ENCODE measurements around the gene PBX3. TPM values are rescaled to one million over a fixed set of nuclear protein-coding genes. Genes with fewer than 3 reads are reported as not detected.

PBX3 gene
- total and polyA plus RNA-seq, 10 donors, result 7.2 to 58.4 (median 34.1) TPM

DNA sequence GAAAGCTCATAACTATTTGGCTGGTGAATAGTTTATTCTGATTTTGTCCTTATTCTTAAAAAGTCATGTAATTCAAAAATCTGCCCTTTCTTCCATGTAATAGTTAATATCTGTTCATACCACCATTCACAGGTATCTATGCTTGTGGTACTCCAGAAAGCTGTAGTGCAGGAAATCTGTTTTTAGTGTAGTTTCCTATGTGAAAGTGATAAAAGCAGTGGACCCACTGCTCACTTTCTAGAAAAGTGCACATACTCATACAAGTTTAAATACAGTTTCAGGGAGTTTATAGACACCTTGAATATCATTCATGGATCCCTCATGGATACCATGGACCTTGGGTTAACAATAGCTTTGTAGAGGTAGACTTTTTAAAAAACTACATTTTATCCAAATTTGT, 20.2 kb downstream of the PBX3 start:
- peaks cover 0 to 48% (median 17%) of the 10 kb centered on the region in 6 donors for H3K4me1 ChIP-seq
- TF ChIP-seq POLR2AphosphoS5 (IDR thresholded peaks at IDR 0.05), result no peak
- TF ChIP-seq, protein P1, sequence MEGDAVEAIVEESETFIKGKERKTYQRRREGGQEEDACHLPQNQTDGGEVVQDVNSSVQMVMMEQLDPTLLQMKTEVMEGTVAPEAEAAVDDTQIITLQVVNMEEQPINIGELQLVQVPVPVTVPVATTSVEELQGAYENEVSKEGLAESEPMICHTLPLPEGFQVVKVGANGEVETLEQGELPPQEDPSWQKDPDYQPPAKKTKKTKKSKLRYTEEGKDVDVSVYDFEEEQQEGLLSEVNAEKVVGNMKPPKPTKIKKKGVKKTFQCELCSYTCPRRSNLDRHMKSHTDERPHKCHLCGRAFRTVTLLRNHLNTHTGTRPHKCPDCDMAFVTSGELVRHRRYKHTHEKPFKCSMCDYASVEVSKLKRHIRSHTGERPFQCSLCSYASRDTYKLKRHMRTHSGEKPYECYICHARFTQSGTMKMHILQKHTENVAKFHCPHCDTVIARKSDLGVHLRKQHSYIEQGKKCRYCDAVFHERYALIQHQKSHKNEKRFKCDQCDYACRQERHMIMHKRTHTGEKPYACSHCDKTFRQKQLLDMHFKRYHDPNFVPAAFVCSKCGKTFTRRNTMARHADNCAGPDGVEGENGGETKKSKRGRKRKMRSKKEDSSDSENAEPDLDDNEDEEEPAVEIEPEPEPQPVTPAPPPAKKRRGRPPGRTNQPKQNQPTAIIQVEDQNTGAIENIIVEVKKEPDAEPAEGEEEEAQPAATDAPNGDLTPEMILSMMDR (IDR thresholded peaks at IDR 0.05 in 8 of 11, conservative IDR thresholded peaks at IDR 0.05 in 3 of 11), result no peak
- no peak for TF ChIP-seq POLR2A (IDR thresholded peaks at IDR 0.05)
- intact Hi-C loops (cut with DNase I; ENCODE audit: low total_unique reads), result loop anchor here (10.0 kb wide), 1 partner anchor 47 kb away; no protein-coding TSS in a partner anchor

DNA sequence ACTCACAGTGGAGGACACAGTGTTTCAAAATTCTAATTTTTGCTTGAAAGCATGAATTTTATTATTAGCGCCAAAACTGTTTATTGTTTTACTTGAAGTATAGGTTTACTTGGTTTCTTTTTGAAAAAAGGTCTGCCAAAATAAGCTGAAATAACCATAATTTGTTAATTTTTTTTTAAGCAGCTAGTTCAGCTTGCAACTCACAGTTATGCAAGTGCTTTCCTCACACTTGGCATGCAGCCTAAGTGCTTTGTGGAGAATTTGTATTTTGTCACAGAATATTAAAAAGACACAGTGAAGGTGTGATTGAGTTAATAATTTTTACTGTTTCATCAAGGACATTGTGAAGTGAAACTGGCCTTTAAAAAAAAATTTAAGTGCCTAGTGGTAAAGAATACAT, 21.6 kb downstream of the PBX3 start:
- intact Hi-C loops (cut with DNase I; ENCODE audit: low total_unique reads), result loop anchor here (10.0 kb wide), 1 partner anchor 46 kb away; no protein-coding TSS in a partner anchor
- no peaks in the 10 kb centered on the region for H3K27me3 ChIP-seq (replicated peaks in 1 of 7)
- peaks cover 2 to 39% (median 8%) of the 10 kb centered on the region in 6 donors for H3K4me1 ChIP-seq
- no peak overlapping the region for H3K4me3 ChIP-seq
- H3K27ac ChIP-seq, result no peak overlapping the region
- DNase-seq, result no peak
- no peak for TF ChIP-seq POLR2A (IDR thresholded peaks at IDR 0.05)
- TF ChIP-seq POLR2AphosphoS5 (IDR thresholded peaks at IDR 0.05), result no peak
- TF ChIP-seq, protein P1 (IDR thresholded peaks at IDR 0.05 in 8 of 11, conservative IDR thresholded peaks at IDR 0.05 in 3 of 11), result no peak
- H3K9me3 ChIP-seq, result no peaks in the 10 kb centered on the region
- no peaks in the 10 kb centered on the region for H3K36me3 ChIP-seq
- WGBS, 5 donors, result 98 to 100% (median 98%) methylated on average over 1 of the region's 1 CpG

More for the DNA sequence above, 20.2 kb downstream of the PBX3 start:
- H3K27me3 ChIP-seq (replicated peaks in 1 of 7), result no peaks in the 10 kb centered on the region
- no peaks in the 10 kb centered on the region for H3K36me3 ChIP-seq
- no peaks in the 10 kb centered on the region for H3K9me3 ChIP-seq
- no peak overlapping the region for H3K27ac ChIP-seq
- DNase-seq, result no peak
- H3K4me3 ChIP-seq, result no peak overlapping the region

DNA sequence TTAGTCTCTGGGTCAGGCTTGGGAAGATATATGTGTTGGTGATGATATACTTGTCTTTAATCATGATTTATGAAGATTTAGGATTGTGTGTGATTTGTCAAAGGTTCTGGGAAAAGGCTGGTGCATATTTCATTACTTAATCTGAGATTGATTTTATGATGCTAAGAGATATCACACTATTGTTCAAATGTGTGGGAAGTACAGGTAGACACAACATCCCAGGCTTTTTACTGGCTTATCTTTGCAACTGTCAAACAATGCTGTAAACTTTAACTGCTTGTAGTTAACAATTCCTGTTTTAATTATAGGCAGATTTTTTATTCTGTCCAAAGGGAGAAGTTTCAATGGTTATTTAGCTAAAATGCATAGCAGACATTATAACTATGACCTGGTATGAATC, 23.9 kb downstream of the PBX3 start:
- Histone ChIP-seq H3K4me3 (no peak overlapping the region), H3K9me3 (peaks cover 0 to 9% (median 6%) of the 10 kb centered on the region in 8 donors), H3K27ac (no peak overlapping the region), H3K27me3 (replicated peaks in 1 of 7) (no peaks in the 10 kb centered on the region), H3K4me1 (peaks cover 0 to 31% (median 6%) of the 10 kb centered on the region in 6 donors), H3K36me3 (no peaks in the 10 kb centered on the region)
- DNase-seq, result no peak
- TF ChIP-seq POLR2AphosphoS5 (IDR thresholded peaks at IDR 0.05) (no peak), POLR2A (IDR thresholded peaks at IDR 0.05) (no peak)
- TF ChIP-seq, protein P1 (IDR thresholded peaks at IDR 0.05 in 8 of 11, conservative IDR thresholded peaks at IDR 0.05 in 3 of 11), result no peak
- intact Hi-C loops (cut with DNase I; ENCODE audit: low total_unique reads), result no loop called here

DNA sequence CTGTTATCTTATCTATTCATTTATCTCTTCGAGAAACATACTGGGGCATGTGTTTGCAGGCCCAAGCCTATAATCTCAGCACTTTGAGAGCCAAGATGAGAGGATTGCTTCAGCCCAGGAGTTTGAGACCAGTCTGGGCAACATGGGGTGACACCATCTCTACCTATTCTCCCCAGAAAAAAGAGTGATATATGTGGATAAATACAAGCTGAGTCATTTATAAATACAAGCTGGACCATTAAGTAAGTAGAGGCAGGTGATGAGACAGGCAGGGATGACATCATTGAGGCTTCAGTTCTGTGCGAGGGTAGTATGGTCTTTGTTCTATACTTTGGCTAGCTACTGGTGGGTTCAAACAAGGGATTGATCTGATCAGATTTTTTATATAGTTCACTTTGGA, 25.6 kb downstream of the PBX3 start:
- intact Hi-C loops (cut with DNase I; ENCODE audit: low total_unique reads), result no loop called here
- H3K9me3 ChIP-seq, result peaks cover 0 to 9% (median 6%) of the 10 kb centered on the region in 8 donors
- H3K4me1 ChIP-seq, result peaks cover 0 to 14% (median 1%) of the 10 kb centered on the region in 6 donors
- H3K27me3 ChIP-seq (replicated peaks in 1 of 7), result no peaks in the 10 kb centered on the region
- 88 to 98% (median 94%) methylated on average over 2 of the region's 2 CpGs for WGBS, 5 donors
- no peaks in the 10 kb centered on the region for H3K36me3 ChIP-seq
- TF ChIP-seq POLR2AphosphoS5 (IDR thresholded peaks at IDR 0.05) (no peak), POLR2A (IDR thresholded peaks at IDR 0.05) (no peak)
- TF ChIP-seq, protein P1 (IDR thresholded peaks at IDR 0.05 in 8 of 11, conservative IDR thresholded peaks at IDR 0.05 in 3 of 11), result no peak
- no peak overlapping the region for H3K27ac ChIP-seq
- no peak overlapping the region for H3K4me3 ChIP-seq
- no peak for DNase-seq
